ENCODE data around the gene CGNL1.

The CGNL1 gene

GRCh38 chr15:57567891-57568290 is 191.6 kb downstream of the CGNL1 start:
- DNase-seq, result peak; percentile 14
- H3K18ac ChIP-seq (ENCODE audit: low read depth in 1 of 2, low read length in 2 of 2), result no peak overlapping the region
- no peak overlapping the region for H2AFZ ChIP-seq (ENCODE audit: low read depth, low read length)
- 80% methylated on average over 3 of the region's 3 CpGs for WGBS
- no peak overlapping the region for H2BK120ac ChIP-seq (ENCODE audit: low read depth, low read length)
- H3K4ac ChIP-seq (ENCODE audit: low read depth in 1 of 2, low read length in 2 of 2), result no peak overlapping the region
- H3K4me2 ChIP-seq (ENCODE audit: low read length, poor library complexity, severe bottlenecking), result no peak overlapping the region
- no peak overlapping the region for H2BK15ac ChIP-seq (ENCODE audit: low read depth, poor library complexity, severe bottlenecking)
- H3K27ac ChIP-seq (ENCODE audit: low read length, poor library complexity, severe bottlenecking), result no peak overlapping the region
- no peak overlapping the region for H2AK5ac ChIP-seq (ENCODE audit: low read length, severe bottlenecking)
- H2BK12ac ChIP-seq (ENCODE audit: low read length in 2 of 2), result no peak overlapping the region
- no peaks in the 10 kb centered on the region for H3K79me1 ChIP-seq (replicated peaks; ENCODE audit: low read length, poor library complexity, severe bottlenecking)
- H3K4me1 ChIP-seq (ENCODE audit: control insufficient read depth, insufficient read depth, low read depth, low read length), result no peaks in the 10 kb centered on the region
- H3K9me3 ChIP-seq (ENCODE audit: control insufficient read depth, low read length), result no peaks in the 10 kb centered on the region
- H4K8ac ChIP-seq (ENCODE audit: low read length), result no peak overlapping the region
- no peak overlapping the region for H4K91ac ChIP-seq (ENCODE audit: low read length)
- no peak overlapping the region for H3K23ac ChIP-seq (ENCODE audit: low read length in 2 of 2)
- no peaks in the 10 kb centered on the region for H3K27me3 ChIP-seq (ENCODE audit: control insufficient read depth in 1 of 2, insufficient read depth in 1 of 2, low read length in 2 of 2)
- no peak overlapping the region for H3K14ac ChIP-seq (ENCODE audit: low read length in 2 of 2)
- no peak overlapping the region for H2BK5ac ChIP-seq (ENCODE audit: low read depth, low read length, poor library complexity, severe bottlenecking)
- no peak overlapping the region for H3K9ac ChIP-seq (ENCODE audit: low read length)
- no peak overlapping the region for H3K4me3 ChIP-seq (ENCODE audit: insufficient read depth in 1 of 2, low read depth in 1 of 2, low read length in 2 of 2)
- no peaks in the 10 kb centered on the region for H3K36me3 ChIP-seq (ENCODE audit: control insufficient read depth in 1 of 2, insufficient read depth in 2 of 2, low read depth in 1 of 2, low read length in 2 of 2)

GRCh38 chr15:57568299-57568698 is 192.0 kb downstream of the CGNL1 start:
- DNase-seq, result no peak
- Histone ChIP-seq H3K4me1 (ENCODE audit: control insufficient read depth, insufficient read depth, low read depth, low read length) (no peaks in the 10 kb centered on the region), H3K23ac (ENCODE audit: low read length in 2 of 2) (no peak overlapping the region), H4K8ac (ENCODE audit: low read length) (no peak overlapping the region), H3K9me3 (ENCODE audit: control insufficient read depth, low read length) (no peaks in the 10 kb centered on the region), H3K4me2 (ENCODE audit: low read length, poor library complexity, severe bottlenecking) (no peak overlapping the region), H2BK120ac (ENCODE audit: low read depth, low read length) (no peak overlapping the region), H2BK12ac (ENCODE audit: low read length in 2 of 2) (no peak overlapping the region), H3K9ac (ENCODE audit: low read length) (no peak overlapping the region), H3K14ac (ENCODE audit: low read length in 2 of 2) (no peak overlapping the region), H3K27me3 (ENCODE audit: control insufficient read depth in 1 of 2, insufficient read depth in 1 of 2, low read length in 2 of 2) (no peaks in the 10 kb centered on the region), H3K18ac (ENCODE audit: low read depth in 1 of 2, low read length in 2 of 2) (no peak overlapping the region), H3K36me3 (ENCODE audit: control insufficient read depth in 1 of 2, insufficient read depth in 2 of 2, low read depth in 1 of 2, low read length in 2 of 2) (no peaks in the 10 kb centered on the region), H2BK5ac (ENCODE audit: low read depth, low read length, poor library complexity, severe bottlenecking) (no peak overlapping the region), H4K91ac (ENCODE audit: low read length) (no peak overlapping the region), H2AK5ac (ENCODE audit: low read length, severe bottlenecking) (no peak overlapping the region), H3K4me3 (ENCODE audit: insufficient read depth in 1 of 2, low read depth in 1 of 2, low read length in 2 of 2) (no peak overlapping the region), H3K27ac (ENCODE audit: low read length, poor library complexity, severe bottlenecking) (no peak overlapping the region), H3K79me1 (replicated peaks; ENCODE audit: low read length, poor library complexity, severe bottlenecking) (no peaks in the 10 kb centered on the region), H3K4ac (ENCODE audit: low read depth in 1 of 2, low read length in 2 of 2) (no peak overlapping the region), H2BK15ac (ENCODE audit: low read depth, poor library complexity, severe bottlenecking) (no peak overlapping the region), H2AFZ (ENCODE audit: low read depth, low read length) (no peak overlapping the region)
- WGBS, result 61% methylated on average over 1 of the region's 2 CpGs

GRCh38 chr15:57570340-57570739 is 194.0 kb downstream of the CGNL1 start:
- H3K4me1 ChIP-seq (ENCODE audit: control insufficient read depth, insufficient read depth, low read depth, low read length), result no peaks in the 10 kb centered on the region
- H3K18ac ChIP-seq (ENCODE audit: low read depth in 1 of 2, low read length in 2 of 2), result no peak overlapping the region
- H2BK15ac ChIP-seq (ENCODE audit: low read depth, poor library complexity, severe bottlenecking), result no peak overlapping the region
- no peak overlapping the region for H3K4ac ChIP-seq (ENCODE audit: low read depth in 1 of 2, low read length in 2 of 2)
- H2AK5ac ChIP-seq (ENCODE audit: low read length, severe bottlenecking), result no peak overlapping the region
- H3K14ac ChIP-seq (ENCODE audit: low read length in 2 of 2), result no peak overlapping the region
- 53% methylated on average over 1 of the region's 2 CpGs for WGBS
- no peak overlapping the region for H2AFZ ChIP-seq (ENCODE audit: low read depth, low read length)
- H2BK12ac ChIP-seq (ENCODE audit: low read length in 2 of 2), result no peak overlapping the region
- no peak overlapping the region for H3K23ac ChIP-seq (ENCODE audit: low read length in 2 of 2)
- no peaks in the 10 kb centered on the region for H3K79me1 ChIP-seq (replicated peaks; ENCODE audit: low read length, poor library complexity, severe bottlenecking)
- H3K4me2 ChIP-seq (ENCODE audit: low read length, poor library complexity, severe bottlenecking), result no peak overlapping the region
- DNase-seq, result no peak
- H3K36me3 ChIP-seq (ENCODE audit: control insufficient read depth in 1 of 2, insufficient read depth in 2 of 2, low read depth in 1 of 2, low read length in 2 of 2), result no peaks in the 10 kb centered on the region
- no peak overlapping the region for H3K9ac ChIP-seq (ENCODE audit: low read length)
- H4K8ac ChIP-seq (ENCODE audit: low read length), result no peak overlapping the region
- no peak overlapping the region for H4K91ac ChIP-seq (ENCODE audit: low read length)
- no peaks in the 10 kb centered on the region for H3K27me3 ChIP-seq (ENCODE audit: control insufficient read depth in 1 of 2, insufficient read depth in 1 of 2, low read length in 2 of 2)
- no peaks in the 10 kb centered on the region for H3K9me3 ChIP-seq (ENCODE audit: control insufficient read depth, low read length)
- no peak overlapping the region for H3K4me3 ChIP-seq (ENCODE audit: insufficient read depth in 1 of 2, low read depth in 1 of 2, low read length in 2 of 2)
- H2BK120ac ChIP-seq (ENCODE audit: low read depth, low read length), result no peak overlapping the region
- H3K27ac ChIP-seq (ENCODE audit: low read length, poor library complexity, severe bottlenecking), result no peak overlapping the region
- H2BK5ac ChIP-seq (ENCODE audit: low read depth, low read length, poor library complexity, severe bottlenecking), result no peak overlapping the region

GRCh38 chr15:57570994-57571393 is 194.7 kb downstream of the CGNL1 start:
- Histone ChIP-seq H3K14ac (ENCODE audit: low read length in 2 of 2) (no peak overlapping the region), H3K4me1 (ENCODE audit: control insufficient read depth, insufficient read depth, low read depth, low read length) (no peaks in the 10 kb centered on the region), H2BK120ac (ENCODE audit: low read depth, low read length) (no peak overlapping the region), H4K8ac (ENCODE audit: low read length) (no peak overlapping the region), H2BK12ac (ENCODE audit: low read length in 2 of 2) (no peak overlapping the region), H2AK5ac (ENCODE audit: low read length, severe bottlenecking) (no peak overlapping the region), H3K18ac (ENCODE audit: low read depth in 1 of 2, low read length in 2 of 2) (no peak overlapping the region), H3K27ac (ENCODE audit: low read length, poor library complexity, severe bottlenecking) (no peak overlapping the region), H2AFZ (ENCODE audit: low read depth, low read length) (no peak overlapping the region), H3K4ac (ENCODE audit: low read depth in 1 of 2, low read length in 2 of 2) (no peak overlapping the region), H2BK5ac (ENCODE audit: low read depth, low read length, poor library complexity, severe bottlenecking) (no peak overlapping the region), H3K4me2 (ENCODE audit: low read length, poor library complexity, severe bottlenecking) (no peak overlapping the region), H3K9me3 (ENCODE audit: control insufficient read depth, low read length) (no peaks in the 10 kb centered on the region), H3K4me3 (ENCODE audit: insufficient read depth in 1 of 2, low read depth in 1 of 2, low read length in 2 of 2) (no peak overlapping the region), H3K23ac (ENCODE audit: low read length in 2 of 2) (no peak overlapping the region), H3K36me3 (ENCODE audit: control insufficient read depth in 1 of 2, insufficient read depth in 2 of 2, low read depth in 1 of 2, low read length in 2 of 2) (no peaks in the 10 kb centered on the region), H4K91ac (ENCODE audit: low read length) (no peak overlapping the region), H3K27me3 (ENCODE audit: control insufficient read depth in 1 of 2, insufficient read depth in 1 of 2, low read length in 2 of 2) (no peaks in the 10 kb centered on the region), H2BK15ac (ENCODE audit: low read depth, poor library complexity, severe bottlenecking) (no peak overlapping the region), H3K9ac (ENCODE audit: low read length) (no peak overlapping the region), H3K79me1 (replicated peaks; ENCODE audit: low read length, poor library complexity, severe bottlenecking) (no peaks in the 10 kb centered on the region)
- WGBS, result 34% methylated on average over 3 of the region's 3 CpGs
- peak; percentile 12 for DNase-seq
